HUES64 (cell line): Measurements from ENCODE around the gene PCK2.
A peak's percentile ranks its signal among the peaks of the same experiment; 100 is the strongest.

Experiments
- H3K27ac ChIP-seq: 2 replicates; pipeline ENCODE4 v1.7.0; 2013; ENCODE audit warnings: low read depth, low read length, inconsistent platforms
- H3K27me3 ChIP-seq: 2 replicates; pipeline ENCODE4 v1.6.1; 2013; ENCODE audit warnings: mild to moderate bottlenecking, low read length; ENCODE audit not compliant: insufficient read depth
- H3K36me3 ChIP-seq: 2 replicates; pipeline ENCODE4 v1.6.1; 2013; ENCODE audit warnings: mild to moderate bottlenecking, low read length; ENCODE audit not compliant: insufficient read depth
- H3K4me1 ChIP-seq: 2 replicates; pipeline ENCODE4 v1.6.1; 2013; ENCODE audit warnings: mild to moderate bottlenecking, low read length, moderate library complexity; ENCODE audit not compliant: insufficient read depth
- H3K4me3 ChIP-seq: 2 replicates; pipeline ENCODE4 v1.5.1; 2013; ENCODE audit warnings: mild to moderate bottlenecking, low read length, moderate library complexity
- H3K9ac ChIP-seq: 2 replicates; pipeline ENCODE4 v1.6.1; 2013; ENCODE audit warnings: mild to moderate bottlenecking, low read depth, low read length
- H3K9me3 ChIP-seq: 2 replicates; pipeline ENCODE4 v1.6.1; 2013; ENCODE audit warnings: low read depth, low read length; ENCODE audit not compliant: insufficient read depth
- WGBS: fragments of 150-250, 120-280 bp; methylation state at CpG from one replicate; pipeline ENCODE4 v1.1.7; 2013; ENCODE audit warnings: missing lambda C conversion rate; 5-methylcytosine and 5-hydroxymethylcytosine counted together

Gene PCK2

DNA sequence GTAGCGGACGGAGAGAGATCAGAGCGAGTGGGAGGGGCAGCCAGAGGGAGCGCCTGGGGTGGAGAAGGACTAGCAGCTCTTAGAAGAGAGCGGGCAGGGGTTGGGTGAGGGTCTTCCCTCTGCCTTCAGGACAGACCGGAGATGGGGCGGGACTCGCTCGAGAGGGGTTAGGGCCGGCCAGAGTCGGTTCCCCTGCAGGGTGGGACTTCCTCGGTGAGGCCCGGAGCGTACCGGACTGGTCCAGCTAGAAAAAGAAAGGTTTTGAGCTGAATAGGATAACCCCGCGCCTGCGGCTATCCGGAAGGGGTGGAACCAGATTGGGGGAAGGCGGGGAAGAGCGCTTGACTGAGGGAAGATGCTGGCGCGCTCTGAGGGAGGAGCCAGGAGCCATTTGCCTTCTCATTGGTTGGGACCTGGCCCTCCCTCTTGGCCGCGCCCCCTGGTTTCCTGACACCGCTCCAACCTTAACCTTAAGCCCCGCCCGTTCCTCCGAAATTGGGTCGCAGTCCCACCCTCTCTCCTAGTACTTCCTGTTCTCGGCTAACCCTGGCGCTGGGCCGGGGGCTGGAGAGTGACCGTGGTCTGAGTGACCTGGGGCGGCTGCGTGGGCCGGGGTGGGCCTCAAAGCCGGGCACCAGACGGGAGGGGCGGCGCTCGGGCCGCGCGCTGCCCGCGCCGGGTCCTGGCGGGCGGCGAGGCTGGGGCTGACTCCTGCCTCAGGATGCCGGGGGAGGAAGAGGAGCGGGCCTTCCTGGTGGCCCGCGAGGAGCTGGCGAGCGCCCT is 53.1 kb downstream of the PCK2 start, which contains the start of gene RNF31:
Gene RNF31, plus strand, starts transcription at position 521 of the 783 bp plus-strand sequence. Its CDS starts 201 bp downstream, at position 722.
- H3K27ac ChIP-seq: peak within 1 kb of the TSS; percentile 54
- peak within 1 kb of the TSS; percentile 92 for H3K4me3 ChIP-seq
- no peaks in the 10 kb centered on the region for H3K27me3 ChIP-seq
- no peaks in the 10 kb centered on the region for H3K9me3 ChIP-seq
- peaks cover 10% of the 10 kb centered on the region; the same call in 1 of the 2 replicates for H3K4me1 ChIP-seq
- H3K36me3 ChIP-seq: peaks cover 55% of the 10 kb centered on the region
- under 1% methylated on average over 57 of the region's 57 CpGs for WGBS
- peak within 1 kb of the TSS; percentile 83 for H3K9ac ChIP-seq

- Histone ChIP-seq H3K4me1 (peaks cover 10% of the 10 kb centered on the region; the same call in 1 of the 2 replicates), H3K4me3 (peak overlapping the region; percentile 91), H3K36me3 (peaks cover 63% of the 10 kb centered on the region)
Observed at GRCh38 chr14:24147761-24148428, 53.8 kb downstream of the PCK2 start.

DNA sequence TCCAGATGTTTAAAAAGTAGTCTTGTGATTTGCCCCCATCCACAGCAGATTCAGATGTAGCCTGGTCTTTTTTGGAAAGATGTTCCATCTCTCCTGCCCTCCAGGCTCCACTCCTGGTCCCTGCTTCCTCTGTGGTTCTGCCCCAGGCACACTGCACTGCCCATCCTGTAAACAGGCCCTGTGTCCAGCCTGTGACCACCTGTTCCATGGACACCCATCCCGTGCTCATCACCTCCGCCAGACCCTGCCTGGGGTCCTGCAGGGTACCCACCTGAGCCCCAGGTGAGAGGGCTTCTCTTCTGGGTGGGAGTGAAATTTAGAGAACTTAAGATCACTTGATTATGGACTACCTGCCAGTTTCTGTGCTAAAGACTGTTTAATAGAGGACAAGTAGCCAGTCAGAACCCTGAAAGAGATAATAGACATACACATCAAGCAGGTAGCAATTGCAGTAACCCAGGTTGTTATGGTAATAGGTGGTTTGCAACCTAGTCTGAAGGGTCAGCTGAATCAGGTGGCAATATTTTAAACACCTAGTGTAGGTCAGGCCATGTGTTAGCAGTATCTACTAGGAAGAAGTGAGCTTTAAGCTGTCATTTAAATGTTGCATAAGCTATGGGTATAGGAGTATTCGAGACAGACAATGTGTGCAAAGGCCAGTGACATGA is 55.3 kb downstream of the PCK2 start:
- H3K36me3 ChIP-seq: peaks cover 56% of the 10 kb centered on the region
- no peak overlapping the region for H3K27ac ChIP-seq
- H3K9me3 ChIP-seq: no peaks in the 10 kb centered on the region
- H3K27me3 ChIP-seq: no peaks in the 10 kb centered on the region
- peaks cover 10% of the 10 kb centered on the region; the same call in 1 of the 2 replicates for H3K4me1 ChIP-seq
- WGBS: 95% methylated on average over 3 of the region's 3 CpGs
- H3K9ac ChIP-seq: no peak overlapping the region
- no peak overlapping the region for H3K4me3 ChIP-seq

More at GRCh38 chr14:24147761-24148428, 53.8 kb downstream of the PCK2 start:
- H3K9ac ChIP-seq: peak overlapping the region; percentile 80
- 10% methylated on average over 29 of the region's 29 CpGs for WGBS
- H3K9me3 ChIP-seq: no peaks in the 10 kb centered on the region
- no peaks in the 10 kb centered on the region for H3K27me3 ChIP-seq
- no peak overlapping the region for H3K27ac ChIP-seq

- no peak overlapping the region for H3K4me3 ChIP-seq
- no peaks in the 10 kb centered on the region for H3K27me3 ChIP-seq
- WGBS: 94% methylated on average over 9 of the region's 9 CpGs
- no peak overlapping the region for H3K27ac ChIP-seq
- H3K9me3 ChIP-seq: no peaks in the 10 kb centered on the region
- peaks cover 56% of the 10 kb centered on the region for H3K36me3 ChIP-seq
- no peak overlapping the region for H3K9ac ChIP-seq
- peaks cover 10% of the 10 kb centered on the region; the same call in 1 of the 2 replicates for H3K4me1 ChIP-seq
Observed at GRCh38 chr14:24150061-24150460, 56.0 kb downstream of the PCK2 start.

GRCh38 chr14:24150567-24150966 is 56.5 kb downstream of the PCK2 start:
- Histone ChIP-seq H3K36me3 (peaks cover 61% of the 10 kb centered on the region), H3K9me3 (no peaks in the 10 kb centered on the region), H3K9ac (no peak overlapping the region), H3K27ac (no peak overlapping the region), H3K4me3 (no peak overlapping the region), H3K27me3 (no peaks in the 10 kb centered on the region), H3K4me1 (peaks cover 8% of the 10 kb centered on the region; the same call in 1 of the 2 replicates)
- 96% methylated on average over 9 of the region's 9 CpGs for WGBS

DNA sequence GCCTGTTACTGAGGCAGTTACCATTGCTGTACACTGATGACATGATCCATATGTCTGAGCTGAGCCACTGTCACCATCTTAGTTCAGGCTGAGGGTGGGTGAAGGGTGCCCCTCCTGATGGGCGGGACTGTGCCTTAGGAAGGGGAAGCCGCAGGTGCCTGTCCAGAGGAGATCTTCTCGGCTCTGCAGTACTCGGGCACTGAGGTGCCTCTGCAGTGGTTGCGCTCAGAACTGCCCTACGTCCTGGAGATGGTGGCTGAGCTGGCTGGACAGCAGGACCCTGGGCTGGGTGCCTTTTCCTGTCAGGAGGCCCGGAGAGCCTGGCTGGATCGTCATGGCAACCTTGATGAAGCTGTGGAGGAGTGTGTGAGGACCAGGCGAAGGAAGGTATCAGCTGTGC is 56.9 kb downstream of the PCK2 start:
- no peak overlapping the region for H3K9ac ChIP-seq
- peaks cover 65% of the 10 kb centered on the region for H3K36me3 ChIP-seq
- no peaks in the 10 kb centered on the region for H3K27me3 ChIP-seq
- WGBS: 94% methylated on average over 8 of the region's 9 CpGs
- H3K27ac ChIP-seq: no peak overlapping the region
- H3K4me1 ChIP-seq: peaks cover 4% of the 10 kb centered on the region; the same call in 1 of the 2 replicates
- no peaks in the 10 kb centered on the region for H3K9me3 ChIP-seq
- H3K4me3 ChIP-seq: no peak overlapping the region

GRCh38 chr14:24151404-24152080 is 57.4 kb downstream of the PCK2 start:
- no peak overlapping the region for H3K27ac ChIP-seq
- 95% methylated on average over 16 of the region's 16 CpGs for WGBS
- H3K4me1 ChIP-seq: peaks cover 4% of the 10 kb centered on the region; the same call in 1 of the 2 replicates
- H3K4me3 ChIP-seq: no peak overlapping the region
- H3K9ac ChIP-seq: no peak overlapping the region
- peaks cover 70% of the 10 kb centered on the region for H3K36me3 ChIP-seq
- no peaks in the 10 kb centered on the region for H3K9me3 ChIP-seq
- H3K27me3 ChIP-seq: no peaks in the 10 kb centered on the region
